OCI-LY7 (cell line): ENCODE data around the gene PTPRM. TPM values are rescaled to one million over a fixed set of nuclear protein-coding genes. Genes with fewer than 3 reads are reported as not detected.

Experiments
- BruUV-seq: library from RNA; stranded (reverse); fragments of 400-500 nt; replicated peaks from 2 replicates; lab custom pipeline; 2021; lab: Mats Ljungman, UMichigan
- CTCF ChIA-PET: fragments of 300-600 bp; sonication (Branson Sonifier 250); formaldehyde crosslinking; loops from one replicate; lab custom pipeline; 2022; ENCODE audit warnings: antibody characterized with exemption; ENCODE audit not compliant: unreplicated experiment; lab: Charles Lee
- POLR2A ChIA-PET: fragments of 300-600 bp; sonication (Branson Sonifier 250); formaldehyde crosslinking; loops from one replicate; lab custom pipeline; 2022; ENCODE audit warnings: antibody characterized with exemption; lab: Charles Lee
- DNase-seq: peaks from one replicate; pipeline ENCODE4 v3.0.0-alpha.2; 2015; ENCODE audit warnings: low spot score
- H2AFZ ChIP-seq: fragments of 200-600 bp; sonication (generic), shearing (Covaris generic); 2 replicates; pipeline ENCODE4 v1.6.1; 2014; ENCODE audit warnings: mild to moderate bottlenecking, antibody characterized with exemption, low read length, moderate library complexity
- H3K27ac ChIP-seq: fragments of 200-600 bp; sonication (generic); 2 replicates; pipeline ENCODE4 v1.5.1; 2014; ENCODE audit warnings: mixed run types, low read depth, mild to moderate bottlenecking, moderate library complexity, low read length, inconsistent platforms; ENCODE audit not compliant: poor library complexity, severe bottlenecking
- H3K36me3 ChIP-seq: fragments of 200-600 bp; sonication (generic); 2 replicates; pipeline ENCODE4 v1.6.1; 2014; ENCODE audit warnings: mild to moderate bottlenecking, antibody characterized with exemption, low read length, moderate library complexity, mixed read lengths; ENCODE audit not compliant: insufficient read depth
- H3K4me1 ChIP-seq: fragments of 200-600 bp; sonication (generic); 2 replicates; pipeline ENCODE4 v1.5.1; 2014; ENCODE audit warnings: mild to moderate bottlenecking, low read length; ENCODE audit not compliant: insufficient read depth, poor library complexity, severe bottlenecking
- H3K4me2 ChIP-seq: fragments of 200-600 bp; sonication (generic); 2 replicates; pipeline ENCODE4 v1.6.1; 2014; ENCODE audit warnings: mild to moderate bottlenecking, low read length
- H3K4me3 ChIP-seq: fragments of 200-600 bp; sonication (generic); 2 replicates; pipeline ENCODE4 v1.5.1; 2014; ENCODE audit warnings: mild to moderate bottlenecking, low read depth, low read length; ENCODE audit not compliant: poor library complexity, severe bottlenecking
- H3K79me2 ChIP-seq: fragments of 200-600 bp; sonication (generic); 2 replicates; pipeline ENCODE4 v1.6.1; 2016; ENCODE audit warnings: low read depth, mild to moderate bottlenecking, low read length, moderate library complexity, mixed read lengths; ENCODE audit not compliant: insufficient read depth
- H3K9me2 ChIP-seq: fragments of 200-600 bp; sonication (generic); 2 replicates; pipeline ENCODE4 v1.6.1; 2016; ENCODE audit warnings: mild to moderate bottlenecking, low read length, mixed read lengths; ENCODE audit not compliant: insufficient read depth
- H3K9me3 ChIP-seq: fragments of 200-600 bp; sonication (generic); 2 replicates; pipeline ENCODE4 v1.6.1; 2014; ENCODE audit warnings: mild to moderate bottlenecking, mixed run types, low read length, mixed read lengths
- H4K20me1 ChIP-seq: fragments of 200-600 bp; sonication (generic); 2 replicates; pipeline ENCODE4 v1.6.1; 2014; ENCODE audit warnings: mild to moderate bottlenecking, antibody characterized with exemption, low read length, moderate library complexity, mixed read lengths; ENCODE audit not compliant: insufficient read depth
- EZH2phosphoT487 ChIP-seq: fragments of 200-600 bp; sonication (generic); IDR thresholded peaks from 2 replicates; pipeline ENCODE4 v1.6.1; 2018; ENCODE audit warnings: low read depth, borderline replicate concordance, mild to moderate bottlenecking, mixed run types, antibody characterized with exemption, low read length, moderate library complexity, mixed read lengths
- intact Hi-C: fragments of 100-400 bp; cut with micrococcal nuclease; formaldehyde crosslinking; loops from one replicate; pipeline ENCODE4 v1.10.0; 2022; ENCODE audit not compliant: unreplicated experiment
- total RNA-seq, 2 experiments: library from RNA; depleted of rRNA in 1 of 2; stranded (reverse); fragments of >200 nt in 1 of 2; shearing (Covaris generic) in 1 of 2; gene quantifications; 2 replicates each; pipeline ENCODE4 v1.2.3, GENCODE V29; 2014 to 2022
- TF ChIP-seq, protein P1 (sequence below): fragments of 200-600 bp; sonication (generic); conservative IDR thresholded peaks from 2 replicates; pipeline ENCODE4 v1.5.1; 2014; ENCODE audit warnings: mild to moderate bottlenecking, antibody characterized with exemption, low read length, moderate library complexity, mixed read lengths

PTPRM gene
- total RNA-seq, 2 experiments from 2014 or later = not detected

DNA sequence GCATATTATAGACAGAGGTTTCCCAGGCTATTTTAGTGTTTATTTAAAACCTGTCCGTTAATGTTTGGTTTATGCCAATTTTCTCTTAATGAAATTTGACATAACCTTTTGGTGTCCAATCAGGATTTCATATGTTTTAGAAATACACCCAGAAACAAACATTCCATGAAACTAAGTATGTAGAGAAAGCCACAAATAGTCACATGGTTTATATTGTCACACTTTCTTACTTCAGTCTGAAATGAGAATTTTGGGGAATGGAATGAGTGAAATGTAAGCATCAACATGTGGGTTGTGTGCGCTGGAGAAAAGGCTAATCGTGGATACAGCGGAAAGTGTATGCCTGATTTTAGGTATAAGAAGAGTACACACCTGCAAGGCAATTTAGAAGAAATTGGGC is 765.2 kb downstream of the PTPRM start:
- TF ChIP-seq EZH2phosphoT487 = no peak
- TF ChIP-seq, protein P1, sequence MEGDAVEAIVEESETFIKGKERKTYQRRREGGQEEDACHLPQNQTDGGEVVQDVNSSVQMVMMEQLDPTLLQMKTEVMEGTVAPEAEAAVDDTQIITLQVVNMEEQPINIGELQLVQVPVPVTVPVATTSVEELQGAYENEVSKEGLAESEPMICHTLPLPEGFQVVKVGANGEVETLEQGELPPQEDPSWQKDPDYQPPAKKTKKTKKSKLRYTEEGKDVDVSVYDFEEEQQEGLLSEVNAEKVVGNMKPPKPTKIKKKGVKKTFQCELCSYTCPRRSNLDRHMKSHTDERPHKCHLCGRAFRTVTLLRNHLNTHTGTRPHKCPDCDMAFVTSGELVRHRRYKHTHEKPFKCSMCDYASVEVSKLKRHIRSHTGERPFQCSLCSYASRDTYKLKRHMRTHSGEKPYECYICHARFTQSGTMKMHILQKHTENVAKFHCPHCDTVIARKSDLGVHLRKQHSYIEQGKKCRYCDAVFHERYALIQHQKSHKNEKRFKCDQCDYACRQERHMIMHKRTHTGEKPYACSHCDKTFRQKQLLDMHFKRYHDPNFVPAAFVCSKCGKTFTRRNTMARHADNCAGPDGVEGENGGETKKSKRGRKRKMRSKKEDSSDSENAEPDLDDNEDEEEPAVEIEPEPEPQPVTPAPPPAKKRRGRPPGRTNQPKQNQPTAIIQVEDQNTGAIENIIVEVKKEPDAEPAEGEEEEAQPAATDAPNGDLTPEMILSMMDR = no peak
- ChIA-PET CTCF (no interaction called here), POLR2A (no interaction called here)
- H3K4me2 ChIP-seq = no peak overlapping the region
- BruUV-seq = no TSS peak
- no peaks in the 10 kb centered on the region for H3K9me3 ChIP-seq
- H3K36me3 ChIP-seq = no peaks in the 10 kb centered on the region
- intact Hi-C loops = no loop called here
- no peaks in the 10 kb centered on the region for H4K20me1 ChIP-seq
- no peak overlapping the region for H3K27ac ChIP-seq
- H3K4me1 ChIP-seq = no peaks in the 10 kb centered on the region
- DNase-seq = no peak
- no peak overlapping the region for H2AFZ ChIP-seq
- H3K9me2 ChIP-seq = no peaks in the 10 kb centered on the region
- H3K4me3 ChIP-seq = no peak overlapping the region
- H3K79me2 ChIP-seq = no peaks in the 10 kb centered on the region

DNA sequence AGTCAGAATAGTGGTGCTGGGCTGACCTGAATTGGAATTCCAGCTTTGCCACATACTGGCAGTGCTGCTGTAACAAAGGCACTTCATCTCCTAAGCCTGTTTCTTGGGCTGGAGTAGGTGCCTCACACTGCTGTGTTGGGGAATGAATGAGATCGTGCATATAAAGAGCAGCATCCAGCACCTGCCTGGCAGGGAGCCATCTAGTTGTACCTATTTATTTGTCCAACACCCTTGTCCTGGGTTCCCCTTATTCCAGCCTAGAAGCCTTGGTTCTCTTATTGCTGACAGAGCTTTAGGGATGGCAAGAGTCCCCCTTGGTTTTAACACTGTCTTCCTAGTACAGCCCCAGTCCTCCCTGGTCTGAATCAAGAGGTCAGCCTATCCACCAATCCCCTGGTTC is 766.8 kb downstream of the PTPRM start:
- Histone ChIP-seq H3K4me1 (no peaks in the 10 kb centered on the region), H3K9me2 (no peaks in the 10 kb centered on the region), H3K4me3 (no peak overlapping the region), H2AFZ (no peak overlapping the region), H4K20me1 (no peaks in the 10 kb centered on the region), H3K79me2 (no peaks in the 10 kb centered on the region), H3K9me3 (no peaks in the 10 kb centered on the region), H3K4me2 (no peak overlapping the region), H3K27ac (no peak overlapping the region), H3K36me3 (no peaks in the 10 kb centered on the region)
- POLR2A ChIA-PET = interaction anchor here (1.3 kb wide), 1 partner anchor 14 kb away, joined by 3 read pairs; no protein-coding TSS in a partner anchor
- no peak for TF ChIP-seq EZH2phosphoT487
- TF ChIP-seq, protein P1 = no peak
- CTCF ChIA-PET = no interaction called here
- intact Hi-C loops = no loop called here
- no peak for DNase-seq
- no TSS peak for BruUV-seq

DNA sequence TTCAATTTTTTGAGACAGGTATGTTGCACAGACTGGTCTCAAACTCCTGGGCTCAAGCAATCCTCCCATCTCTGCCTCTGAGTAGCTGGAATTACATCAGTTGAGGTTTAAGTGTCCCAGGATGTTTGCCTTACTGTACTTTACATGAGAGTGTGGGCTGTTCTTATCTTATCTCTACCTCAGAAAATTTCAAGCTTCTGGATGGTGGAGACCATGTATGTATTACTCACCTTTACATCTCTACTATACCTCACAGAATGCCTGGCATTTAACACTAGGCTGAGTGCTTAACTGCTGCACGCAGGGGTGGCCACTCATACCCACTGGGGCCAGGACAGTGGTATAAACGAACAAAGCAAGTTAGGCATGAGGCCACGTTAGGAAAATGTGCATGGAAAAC is 770.1 kb downstream of the PTPRM start:
- no TSS peak for BruUV-seq
- no peaks in the 10 kb centered on the region for H3K4me1 ChIP-seq
- DNase-seq = no peak
- no peak overlapping the region for H3K4me3 ChIP-seq
- H3K79me2 ChIP-seq = no peaks in the 10 kb centered on the region
- ChIA-PET CTCF (no interaction called here), POLR2A (interaction anchor here (0.6 to 1.1 kb wide), 2 partner anchors 9 to 667 kb away, joined by 3 read pairs; no protein-coding TSS in a partner anchor)
- H2AFZ ChIP-seq = no peak overlapping the region
- no peak for TF ChIP-seq EZH2phosphoT487
- TF ChIP-seq, protein P1 = no peak
- intact Hi-C loops = no loop called here
- H3K9me3 ChIP-seq = no peaks in the 10 kb centered on the region
- H3K4me2 ChIP-seq = no peak overlapping the region
- no peaks in the 10 kb centered on the region for H3K9me2 ChIP-seq
- no peaks in the 10 kb centered on the region for H4K20me1 ChIP-seq
- no peak overlapping the region for H3K27ac ChIP-seq
- H3K36me3 ChIP-seq = no peaks in the 10 kb centered on the region
